ENCODE data around the gene NGLY1.

DNA sequence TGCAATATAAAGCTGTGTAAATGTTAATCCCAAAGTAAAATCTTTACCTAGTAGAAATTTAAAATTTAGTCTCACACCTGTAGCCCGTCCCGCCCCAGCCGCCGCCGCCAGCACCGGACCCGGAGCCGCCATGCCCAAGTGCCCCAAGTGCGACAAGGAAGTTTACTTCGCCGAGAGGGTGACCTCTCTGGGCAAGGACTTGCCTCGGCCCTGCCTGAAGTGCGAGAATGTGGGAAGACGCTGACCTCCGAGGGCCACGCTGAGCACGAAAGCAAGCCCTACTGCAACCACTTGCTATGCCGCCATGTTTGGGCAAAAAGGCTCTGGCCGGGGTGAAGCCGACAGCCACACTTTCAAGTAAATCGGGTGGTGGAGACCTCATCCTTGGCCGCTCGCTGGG lies 96.5 kb downstream of the NGLY1 start:
- TF ChIP-seq, protein P1, sequence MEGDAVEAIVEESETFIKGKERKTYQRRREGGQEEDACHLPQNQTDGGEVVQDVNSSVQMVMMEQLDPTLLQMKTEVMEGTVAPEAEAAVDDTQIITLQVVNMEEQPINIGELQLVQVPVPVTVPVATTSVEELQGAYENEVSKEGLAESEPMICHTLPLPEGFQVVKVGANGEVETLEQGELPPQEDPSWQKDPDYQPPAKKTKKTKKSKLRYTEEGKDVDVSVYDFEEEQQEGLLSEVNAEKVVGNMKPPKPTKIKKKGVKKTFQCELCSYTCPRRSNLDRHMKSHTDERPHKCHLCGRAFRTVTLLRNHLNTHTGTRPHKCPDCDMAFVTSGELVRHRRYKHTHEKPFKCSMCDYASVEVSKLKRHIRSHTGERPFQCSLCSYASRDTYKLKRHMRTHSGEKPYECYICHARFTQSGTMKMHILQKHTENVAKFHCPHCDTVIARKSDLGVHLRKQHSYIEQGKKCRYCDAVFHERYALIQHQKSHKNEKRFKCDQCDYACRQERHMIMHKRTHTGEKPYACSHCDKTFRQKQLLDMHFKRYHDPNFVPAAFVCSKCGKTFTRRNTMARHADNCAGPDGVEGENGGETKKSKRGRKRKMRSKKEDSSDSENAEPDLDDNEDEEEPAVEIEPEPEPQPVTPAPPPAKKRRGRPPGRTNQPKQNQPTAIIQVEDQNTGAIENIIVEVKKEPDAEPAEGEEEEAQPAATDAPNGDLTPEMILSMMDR (IDR thresholded peaks at IDR 0.05) = no peak
- no peak for TF ChIP-seq ZFX (IDR thresholded peaks at IDR 0.05; ENCODE audit: borderline replicate concordance)
